Hepatocyte (in vitro differentiated cells): ENCODE measurements around the gene PTS. TPM values are rescaled to one million over a fixed set of nuclear protein-coding genes. Genes with fewer than 3 reads are reported as not detected.

Experiments used
- DNase-seq: peaks from one replicate; pipeline ENCODE4 v3.0.0-alpha.2; 2016; ENCODE audit warnings: low spot score
- H2AFZ ChIP-seq: fragments of 200-600 bp; sonication (generic); 2 replicates; pipeline ENCODE4 v1.6.0; 2016; ENCODE audit warnings: antibody characterized with exemption, mild to moderate bottlenecking
- H3K27ac ChIP-seq: fragments of 200-600 bp; sonication (generic); 2 replicates; pipeline ENCODE4 v1.5.1; 2016; ENCODE audit warnings: mild to moderate bottlenecking
- H3K27me3 ChIP-seq: fragments of 200-600 bp; sonication (generic); 2 replicates; pipeline ENCODE4 v1.6.1; 2016
- H3K36me3 ChIP-seq: fragments of 200-600 bp; sonication (generic); replicated peaks from 2 replicates; pipeline ENCODE4 v1.5.1; 2016; ENCODE audit warnings: low read depth; ENCODE audit not compliant: insufficient read depth
- H3K4me1 ChIP-seq: fragments of 200-600 bp; sonication (generic); 2 replicates; pipeline ENCODE4 v1.5.1; 2016; ENCODE audit warnings: mild to moderate bottlenecking, moderate library complexity; ENCODE audit not compliant: insufficient read depth
- H3K4me2 ChIP-seq: fragments of 200-600 bp; sonication (generic); 2 replicates; pipeline ENCODE4 v1.6.0; 2016
- H3K4me3 ChIP-seq: fragments of 200-600 bp; sonication (generic); 2 replicates; pipeline ENCODE4 v1.5.1; 2016; ENCODE audit warnings: mild to moderate bottlenecking
- H3K79me2 ChIP-seq: fragments of 200-600 bp; sonication (generic); 2 replicates; pipeline ENCODE4 v1.6.0; 2017; ENCODE audit warnings: mild to moderate bottlenecking
- H3K9me2 ChIP-seq: fragments of 200-600 bp; sonication (generic); replicated peaks from 2 replicates; pipeline ENCODE4 v1.6.0; 2017; ENCODE audit warnings: mild to moderate bottlenecking; ENCODE audit not compliant: insufficient read depth
- H3K9me3 ChIP-seq: fragments of 200-600 bp; sonication (generic); 2 replicates; pipeline ENCODE4 v1.5.1; 2016; ENCODE audit warnings: low read depth, mild to moderate bottlenecking
- H4K20me1 ChIP-seq: fragments of 200-600 bp; sonication (generic); 2 replicates; pipeline ENCODE4 v1.6.0; 2016; ENCODE audit warnings: mild to moderate bottlenecking; ENCODE audit not compliant: insufficient read depth, poor library complexity, severe bottlenecking
- EZH2 ChIP-seq: fragments of 200-600 bp; sonication (generic); IDR thresholded peaks from 2 replicates; pipeline ENCODE4 v1.6.1; 2016; ENCODE audit warnings: antibody characterized with exemption, mild to moderate bottlenecking, borderline replicate concordance
- EZH2phosphoT487 ChIP-seq: fragments of 200-600 bp; sonication (generic); IDR thresholded peaks from one replicate; pipeline ENCODE4 v1.6.1; 2018; ENCODE audit warnings: antibody characterized with exemption, mild to moderate bottlenecking, low read depth, moderate library complexity; ENCODE audit not compliant: unreplicated experiment, severe bottlenecking
- WGBS: methylation state at CpG from one replicate; pipeline ENCODE4 v1.1.6; 2016; ENCODE audit warnings: low lambda C conversion rate; ENCODE audit errors: missing lambda C conversion rate; 5-methylcytosine and 5-hydroxymethylcytosine counted together
- polyA plus RNA-seq: library from polyadenylated mRNA; unstranded; fragments of >200 nt; fragmentation: Nextera tagmentation; extraction: Ambion mirVana; gene quantifications from 2 replicates; pipeline ENCODE4 v1.2.1, GENCODE V29; 2016
- total RNA-seq: library from RNA; depleted of rRNA; stranded (reverse); fragments of >200 nt; gene quantifications from 2 replicates; pipeline ENCODE4 v1.2.3, GENCODE V29; 2014
- TF ChIP-seq, protein P1 (sequence below): fragments of 200-600 bp; sonication (generic); IDR thresholded peaks from 2 replicates; pipeline ENCODE4 v1.5.1; 2016; ENCODE audit warnings: antibody characterized with exemption, mild to moderate bottlenecking; ENCODE audit not compliant: poor library complexity

PTS gene
- total and polyA plus RNA-seq, 2 experiments from 2014 or later, result 44.3 to 84.6 TPM

DNA sequence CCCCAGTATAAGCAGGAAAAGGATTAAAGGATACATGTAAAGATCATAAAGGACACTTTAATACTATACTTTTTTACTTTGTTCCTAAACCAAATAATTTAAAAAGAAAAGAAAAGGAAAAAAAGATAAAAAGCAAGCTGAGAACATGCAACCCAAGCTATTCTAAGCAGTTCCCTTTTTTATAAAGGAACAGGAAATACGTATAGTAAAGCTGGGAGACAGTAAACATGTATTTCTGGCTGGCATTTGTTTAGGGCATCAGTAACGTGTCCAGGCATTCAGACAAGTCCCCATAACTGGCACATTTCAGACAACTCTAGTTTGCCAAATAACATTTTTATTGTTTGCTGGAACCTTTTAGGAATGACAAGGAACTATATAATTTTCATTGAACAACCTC is 26.0 kb upstream of the PTS start:
- no peak for DNase-seq
- Histone ChIP-seq H3K79me2 (no peaks in the 10 kb centered on the region), H3K4me2 (no peak overlapping the region), H3K27ac (no peak overlapping the region), H3K4me1 (peaks cover 3% of the 10 kb centered on the region), H3K36me3 (no peaks in the 10 kb centered on the region), H3K9me3 (no peaks in the 10 kb centered on the region), H4K20me1 (no peaks in the 10 kb centered on the region), H3K9me2 (no peaks in the 10 kb centered on the region), H3K27me3 (no peaks in the 10 kb centered on the region), H3K4me3 (no peak overlapping the region), H2AFZ (no peak overlapping the region)
- TF ChIP-seq EZH2 (no peak), EZH2phosphoT487 (no peak)
- TF ChIP-seq, protein P1, sequence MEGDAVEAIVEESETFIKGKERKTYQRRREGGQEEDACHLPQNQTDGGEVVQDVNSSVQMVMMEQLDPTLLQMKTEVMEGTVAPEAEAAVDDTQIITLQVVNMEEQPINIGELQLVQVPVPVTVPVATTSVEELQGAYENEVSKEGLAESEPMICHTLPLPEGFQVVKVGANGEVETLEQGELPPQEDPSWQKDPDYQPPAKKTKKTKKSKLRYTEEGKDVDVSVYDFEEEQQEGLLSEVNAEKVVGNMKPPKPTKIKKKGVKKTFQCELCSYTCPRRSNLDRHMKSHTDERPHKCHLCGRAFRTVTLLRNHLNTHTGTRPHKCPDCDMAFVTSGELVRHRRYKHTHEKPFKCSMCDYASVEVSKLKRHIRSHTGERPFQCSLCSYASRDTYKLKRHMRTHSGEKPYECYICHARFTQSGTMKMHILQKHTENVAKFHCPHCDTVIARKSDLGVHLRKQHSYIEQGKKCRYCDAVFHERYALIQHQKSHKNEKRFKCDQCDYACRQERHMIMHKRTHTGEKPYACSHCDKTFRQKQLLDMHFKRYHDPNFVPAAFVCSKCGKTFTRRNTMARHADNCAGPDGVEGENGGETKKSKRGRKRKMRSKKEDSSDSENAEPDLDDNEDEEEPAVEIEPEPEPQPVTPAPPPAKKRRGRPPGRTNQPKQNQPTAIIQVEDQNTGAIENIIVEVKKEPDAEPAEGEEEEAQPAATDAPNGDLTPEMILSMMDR, result no peak
- 33% methylated on average over 2 of the region's 2 CpGs for WGBS

GRCh38 chr11:112206071-112206470 is 20.2 kb upstream of the PTS start:
- no peak overlapping the region for H3K27ac ChIP-seq
- DNase-seq, result no peak
- H4K20me1 ChIP-seq, result no peaks in the 10 kb centered on the region
- H3K9me2 ChIP-seq, result no peaks in the 10 kb centered on the region
- no peak for TF ChIP-seq EZH2
- TF ChIP-seq, protein P1, result no peak
- TF ChIP-seq EZH2phosphoT487, result no peak
- H3K9me3 ChIP-seq, result no peaks in the 10 kb centered on the region
- H3K36me3 ChIP-seq, result no peaks in the 10 kb centered on the region
- no peak overlapping the region for H3K4me3 ChIP-seq
- H3K27me3 ChIP-seq, result no peaks in the 10 kb centered on the region
- no peak overlapping the region for H3K4me2 ChIP-seq
- H3K4me1 ChIP-seq, result no peaks in the 10 kb centered on the region
- H2AFZ ChIP-seq, result no peak overlapping the region
- no peaks in the 10 kb centered on the region for H3K79me2 ChIP-seq
- 98% methylated on average over 23 of the region's 23 CpGs for WGBS

DNA sequence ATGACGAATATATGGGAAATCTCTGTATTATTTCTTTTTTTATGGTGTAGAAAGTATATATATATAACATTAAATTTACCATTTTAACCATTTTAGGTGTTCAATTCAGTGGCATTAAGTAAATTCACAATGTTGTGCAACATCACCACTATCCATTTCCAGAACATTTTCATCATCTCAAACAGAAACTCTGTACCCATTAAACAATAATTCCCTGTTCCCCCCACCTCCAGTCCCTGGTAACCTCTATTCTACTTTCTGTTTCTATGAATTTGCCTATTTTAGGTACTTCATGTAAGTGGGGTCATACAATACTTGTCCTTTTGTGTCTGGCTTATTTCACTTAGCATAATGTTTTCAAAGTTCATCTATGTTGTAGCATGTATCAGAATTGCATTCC is 15.3 kb upstream of the PTS start:
- TF ChIP-seq, protein P1, result no peak
- TF ChIP-seq EZH2phosphoT487 (no peak), EZH2 (no peak)
- Histone ChIP-seq H3K36me3 (no peaks in the 10 kb centered on the region), H3K4me3 (no peak overlapping the region), H3K79me2 (no peaks in the 10 kb centered on the region), H3K4me2 (no peak overlapping the region), H3K27ac (no peak overlapping the region), H3K9me3 (no peaks in the 10 kb centered on the region), H3K9me2 (no peaks in the 10 kb centered on the region), H3K27me3 (no peaks in the 10 kb centered on the region), H4K20me1 (no peaks in the 10 kb centered on the region), H3K4me1 (peaks cover 3% of the 10 kb centered on the region), H2AFZ (no peak overlapping the region)
- no peak for DNase-seq
- 65% methylated on average over 1 of the region's 1 CpG for WGBS

GRCh38 chr11:112211536-112211935 is 14.7 kb upstream of the PTS start:
- H3K9me2 ChIP-seq, result no peaks in the 10 kb centered on the region
- H3K4me1 ChIP-seq, result peaks cover 3% of the 10 kb centered on the region
- H4K20me1 ChIP-seq, result no peaks in the 10 kb centered on the region
- no peaks in the 10 kb centered on the region for H3K9me3 ChIP-seq
- H3K4me3 ChIP-seq, result no peak overlapping the region
- no peak overlapping the region for H3K27ac ChIP-seq
- H3K36me3 ChIP-seq, result no peaks in the 10 kb centered on the region
- TF ChIP-seq, protein P1, result no peak
- TF ChIP-seq EZH2phosphoT487 (no peak), EZH2 (no peak)
- H2AFZ ChIP-seq, result no peak overlapping the region
- H3K4me2 ChIP-seq, result no peak overlapping the region
- H3K27me3 ChIP-seq, result no peaks in the 10 kb centered on the region
- no peaks in the 10 kb centered on the region for H3K79me2 ChIP-seq
- DNase-seq, result no peak
- WGBS, result 62% methylated on average over 2 of the region's 2 CpGs
